Heart right ventricle (tissue), 16 donors: ENCODE data around the gene ZNF800. TPM values are rescaled to one million over a fixed set of nuclear protein-coding genes. Genes with fewer than 3 reads are reported as not detected.

Source experiments
- ATAC-seq, 8 donors: fragments of 200-7000 bp; cut with Tn5 transposase; one replicate each; pipeline ENCODE4 v1.9.1; 2020; ENCODE audit warnings: mild to moderate bottlenecking in 8 of 8, moderate library complexity in 8 of 8, moderate number of reproducible peaks in 1 of 8
- DNase-seq, 2 donors: peaks; one replicate each; pipeline ENCODE4 v3.0.0-alpha.2; 2020
- H3K27ac ChIP-seq, 10 donors: fragments of 200-600 bp; sonication (generic) in 2 of 10; one replicate each; pipeline versions ENCODE4 v1.5.0 to v1.8.0; 2020 to 2022; ENCODE audit warnings: mild to moderate bottlenecking in 3 of 10
- H3K27me3 ChIP-seq, 7 donors: fragments of 200-600 bp; one replicate each; pipeline ENCODE4 v1.8.0; 2021 to 2022; ENCODE audit warnings: mild to moderate bottlenecking in 2 of 7
- H3K36me3 ChIP-seq, 9 donors: fragments of 200-600 bp; sonication (generic) in 1 of 9; one replicate each; pipeline versions ENCODE4 v1.5.0 to v1.8.0; 2020 to 2022; ENCODE audit warnings: mild to moderate bottlenecking in 2 of 9
- H3K4me1 ChIP-seq, 9 donors: fragments of 200-600 bp; sonication (generic) in 1 of 9; one replicate each; pipeline versions ENCODE4 v1.5.0 to v1.8.0; 2020 to 2022; ENCODE audit warnings: mild to moderate bottlenecking in 4 of 9
- H3K4me3 ChIP-seq, 10 donors: fragments of 200-600 bp; sonication (generic) in 2 of 10; one replicate each; pipeline versions ENCODE4 v1.5.0 to v1.8.0; 2020 to 2022; ENCODE audit warnings: mild to moderate bottlenecking in 7 of 10, moderate library complexity in 2 of 10
- H3K9me3 ChIP-seq, 11 donors: fragments of 200-600 bp in 10 of 11; sonication (generic) in 2 of 11; one replicate each; pipeline versions ENCODE4 v1.5.0 to v1.8.0; 2013 to 2022; ENCODE audit warnings: mild to moderate bottlenecking in 2 of 11, control low read depth in 1 of 11, moderate library complexity in 1 of 11
- CTCF ChIP-seq, 9 donors: fragments of 200-600 bp; sonication (generic) in 2 of 9; IDR thresholded peaks; one replicate each; pipeline versions ENCODE4 v1.5.0 to v1.8.0; 2021 to 2022; ENCODE audit warnings: antibody characterized with exemption in 9 of 9, mild to moderate bottlenecking in 5 of 9, moderate library complexity in 1 of 9
- WGBS, 2 donors: extraction: QIAGEN DNeasy Blood & Tissue Kit; methylation state at CpG; one replicate each; pipeline ENCODE4 v1.1.7; 2013; ENCODE audit warnings: inconsistent platforms in 1 of 2; 5-methylcytosine and 5-hydroxymethylcytosine counted together
- intact Hi-C, 10 donors: fragments of 100-400 bp; cut with DNase I; formaldehyde crosslinking; loops; one replicate each; pipeline versions ENCODE4 v1.11.1 to v1.14.2; 2022
- polyA plus RNA-seq, 2 donors: library from polyadenylated mRNA; stranded (reverse); fragments of 200-250 nt; gene quantifications; one replicate each; pipeline ENCODE4 v1.2.3, GENCODE V29; 2013
- total RNA-seq, 10 donors: library from RNA; stranded (reverse); fragmentation: NEBNext Ultra II Directional in 3 of 10; extraction: Animal tissue kit (Norgen Biotek cat#: 25700) in 3 of 10; gene quantifications; one replicate each; pipeline versions ENCODE4 v1.2.1 to v1.2.4, GENCODE V29; 2021 to 2023
- donor health status: Arrhythmogenic right ventricular cardiomyopathy.
- donor health status: ischemic (EF 13 %, LVEDD 7.1; RV severe dilation, severe dysfunction).
- donor health status: healthy with polysubstance abuse.
- donor health status: DM: no; HTN: yes; CAD: no.
- donor health status: DM: no; HTN: no; CAD: no.
- donor health status: ischemic (EF 25% LVEDD 6.9; RV normal size, moderate dysfunction).
- donor health status: ischemic (EF 25% LVEDD 5.7; RV mildly dilated, moderate dysfunction).
- donor health status: healthy.
- donor health status: DM: yes; HTN: yes; CAD: no.
- donor health status: Ischemic cardiomyopathy.
- donor health status: ischemic (EF 35%, LVEDD 5.7; RV mildly dilated, moderate dysfunction).
- donor health status: nonischemic (EF 11% LVEDD 7.7; RV severe dilation, severe dysfunction).
- donor health status: DM: yes; HTN: yes; CAD: no.
- donor health status: PGD.
- donor health status: ischemic (EF 29% LVEDD 5.4; RV normal size, mild dysfunction).
- donor health status: nonischemic (EF 23%, LVEDD 6.1; RV moderate dilation, normal function).

ZNF800 gene
- total and polyA plus RNA-seq, 12 donors, result 3.4 to 35.8 (median 23.2) TPM

GRCh38 chr7:127332880-127333279 lies 59.6 kb downstream of the ZNF800 start:
- ATAC-seq, result no peak
- Histone ChIP-seq H3K4me3 (no peak overlapping the region), H3K36me3 (no peaks in the 10 kb centered on the region), H3K9me3 (peaks cover 0 to 3% (median 0%) of the 10 kb centered on the region in 11 donors), H3K27me3 (peaks cover 0 to 15% (median 0%) of the 10 kb centered on the region in 7 donors), H3K4me1 (peaks cover 0 to 7% (median 0%) of the 10 kb centered on the region in 9 donors), H3K27ac (no peak overlapping the region)
- DNase-seq, result no peak
- intact Hi-C loops, result no loop called here
- 78 to 81% methylated on average over 2 of the region's 2 CpGs for WGBS, 2 donors
- no peak for TF ChIP-seq CTCF (IDR thresholded peaks at IDR 0.05)

- TF ChIP-seq CTCF (IDR thresholded peaks at IDR 0.05), result no peak
- Histone ChIP-seq H3K27ac (no peak overlapping the region), H3K4me1 (no peaks in the 10 kb centered on the region), H3K4me3 (no peak overlapping the region), H3K27me3 (peaks cover 0 to 20% (median 0%) of the 10 kb centered on the region in 7 donors), H3K36me3 (no peaks in the 10 kb centered on the region), H3K9me3 (peaks cover 0 to 3% (median 0%) of the 10 kb centered on the region in 11 donors)
- WGBS, 2 donors, result 85 to 89% methylated on average over 1 of the region's 1 CpG
- intact Hi-C loops, result no loop called here
- ATAC-seq, result no peak
- no peak for DNase-seq
Measured at GRCh38 chr7:127330070-127330469, 62.4 kb downstream of the ZNF800 start.

- peaks cover 0 to 25% (median 10%) of the 10 kb centered on the region in 7 donors for H3K27me3 ChIP-seq
- H3K4me1 ChIP-seq, result no peaks in the 10 kb centered on the region
- no peak for TF ChIP-seq CTCF (IDR thresholded peaks at IDR 0.05)
- H3K36me3 ChIP-seq, result no peaks in the 10 kb centered on the region
- intact Hi-C loops, result no loop called here
- H3K4me3 ChIP-seq, result no peak overlapping the region
- 54 to 56% methylated on average over 7 of the region's 7 CpGs for WGBS, 2 donors
- no peak overlapping the region for H3K27ac ChIP-seq
- DNase-seq (no peak), ATAC-seq (no peak)
- H3K9me3 ChIP-seq, result no peaks in the 10 kb centered on the region
Measured at GRCh38 chr7:127322832-127323493, 69.5 kb downstream of the ZNF800 start.

GRCh38 chr7:127322351-127322750 lies 70.2 kb downstream of the ZNF800 start:
- Histone ChIP-seq H3K4me1 (no peaks in the 10 kb centered on the region), H3K27ac (no peak overlapping the region), H3K36me3 (no peaks in the 10 kb centered on the region), H3K4me3 (no peak overlapping the region), H3K27me3 (peaks cover 0 to 25% (median 10%) of the 10 kb centered on the region in 7 donors), H3K9me3 (no peaks in the 10 kb centered on the region)
- intact Hi-C loops, result no loop called here
- ATAC-seq (no peak), DNase-seq (no peak)
- TF ChIP-seq CTCF (IDR thresholded peaks at IDR 0.05), result no peak
- 60 to 65% methylated on average over 5 of the region's 5 CpGs for WGBS, 2 donors
